Activated CD4-positive, alpha-beta T cell treated with anti-CD3 and anti-CD28 coated beads for 36 hours (primary cell): ENCODE measurements around the gene EXD2. TPM values are rescaled to one million over a fixed set of nuclear protein-coding genes. Genes with fewer than 3 reads are reported as not detected.
A peak's percentile ranks its signal among the peaks of the same experiment; 100 is the strongest.
"Not testable (repeated sequence)": the region's sequence is repeated elsewhere in the genome, so short reads cannot be mapped to it uniquely, and the experiment has no call there.

Source experiments
- ATAC-seq: fragments of 200-7000 bp; cut with Tn5 transposase; one replicate; pipeline ENCODE4 v1.10.0; 2021; ENCODE audit warnings: mild to moderate bottlenecking, moderate library complexity
- CTCF ChIA-PET: fragments of 350-600 bp; sonication (Branson Sonifier 250); formaldehyde crosslinking; loops from one replicate; lab custom pipeline; 2021; ENCODE audit warnings: antibody characterized with exemption; lab: Charles Lee
- POLR2A ChIA-PET: fragments of 350-600 bp; sonication (Branson Sonifier 250); formaldehyde crosslinking; loops from one replicate; lab custom pipeline; 2021; ENCODE audit warnings: antibody characterized with exemption, inconsistent platforms; lab: Charles Lee
- DNase-seq: peaks from one replicate; pipeline ENCODE4 v3.0.0-alpha.2; 2020
- H3K27ac Mint-ChIP-seq: one replicate; pipeline ENCODE4 v1.8.0; 2021; ENCODE audit warnings: mixed read lengths
- H3K27me3 Mint-ChIP-seq: one replicate; pipeline ENCODE4 v1.8.0; 2021; ENCODE audit warnings: mixed read lengths
- H3K36me3 Mint-ChIP-seq: one replicate; pipeline ENCODE4 v1.8.0; 2021; ENCODE audit warnings: low read depth, mixed read lengths
- H3K4me1 Mint-ChIP-seq: one replicate; pipeline ENCODE4 v1.8.0; 2021; ENCODE audit warnings: mixed read lengths
- H3K4me3 Mint-ChIP-seq: one replicate; pipeline ENCODE4 v1.8.0; 2021; ENCODE audit warnings: mild to moderate bottlenecking, moderate library complexity, mixed read lengths
- H3K9me3 Mint-ChIP-seq: one replicate; pipeline ENCODE4 v1.8.0; 2021; ENCODE audit warnings: low read depth, mixed read lengths
- intact Hi-C, 2 experiments: fragments of 100-400 bp; cut with DNase I in 1 of 2; cut with micrococcal nuclease in 1 of 2; formaldehyde crosslinking; loops; one replicate each; pipeline versions ENCODE4 v1.14.2 to v1.15.1; 2022 to 2024; cut with DNase I, micrococcal nuclease
- total RNA-seq, 2 experiments: library from RNA; stranded (reverse); gene quantifications; one replicate each; pipeline ENCODE4 v1.2.3, GENCODE V29; 2021

Gene EXD2
- total RNA-seq, 2 experiments from 2014 or later: 10.8 to 14.5 TPM

GRCh38 chr14:69154779-69155178 is 36.5 kb upstream of the EXD2 start:
- Mint-ChIP-seq H3K27ac (no peak overlapping the region), H3K9me3 (no peaks in the 10 kb centered on the region), H3K4me1 (peaks cover 17% of the 10 kb centered on the region), H3K27me3 (peaks cover 2% of the 10 kb centered on the region), H3K36me3 (peaks cover 6% of the 10 kb centered on the region), H3K4me3 (no peak overlapping the region)
- intact Hi-C loops: loop anchor here (5.0 kb wide), 3 partner anchors 243 to 1537 kb away; partner anchors contain the start of genes ARG2 (in 1 of the 2), ERH (in 1 of the 2), SLC39A9 (in 1 of the 2) and TTC9 (in 1 of the 2)
- CTCF ChIA-PET: no interaction called here
- ATAC-seq (no peak), DNase-seq (no peak)
- POLR2A ChIA-PET: no interaction called here

GRCh38 chr14:69156224-69156623 is 35.1 kb upstream of the EXD2 start:
- peaks cover 4% of the 10 kb centered on the region for H3K27me3 Mint-ChIP-seq
- H3K27ac Mint-ChIP-seq: no peak overlapping the region
- no peak overlapping the region for H3K4me3 Mint-ChIP-seq
- intact Hi-C loops: no loop called here
- no peak for ATAC-seq
- POLR2A ChIA-PET: no interaction called here
- no peak for DNase-seq
- peaks cover 3% of the 10 kb centered on the region for H3K4me1 Mint-ChIP-seq
- H3K9me3 Mint-ChIP-seq: no peaks in the 10 kb centered on the region
- CTCF ChIA-PET: interaction anchor here (1.4 to 2.7 kb wide), 3 partner anchors 9 to 27 kb away, joined by 4 to 10 read pairs (median 8); no protein-coding TSS in a partner anchor
- peaks cover 3% of the 10 kb centered on the region for H3K36me3 Mint-ChIP-seq

- Mint-ChIP-seq H3K27me3 (peaks cover 6% of the 10 kb centered on the region), H3K4me3 (no peak overlapping the region), H3K4me1 (no peaks in the 10 kb centered on the region), H3K36me3 (no peaks in the 10 kb centered on the region), H3K9me3 (peaks cover 15% of the 10 kb centered on the region), H3K27ac (no peak overlapping the region)
- ATAC-seq (no peak), DNase-seq (no peak)
- intact Hi-C loops: no loop called here
- CTCF ChIA-PET: interaction anchor here (0.6 to 0.7 kb wide), 2 partner anchors 9 to 298 kb away, joined by 3 to 4 read pairs; no protein-coding TSS in a partner anchor
- POLR2A ChIA-PET: no interaction called here
Observed at GRCh38 chr14:69161590-69161989, 29.7 kb upstream of the EXD2 start.

- intact Hi-C loops, POLR2A ChIA-PET, DNase-seq, H3K4me3 Mint-ChIP-seq, H3K36me3 Mint-ChIP-seq, H3K27ac Mint-ChIP-seq, H3K27me3 Mint-ChIP-seq, ATAC-seq, H3K4me1 Mint-ChIP-seq: not testable (repeated sequence)
- CTCF ChIA-PET: interaction anchor here (0.9 kb wide), 1 partner anchor 20 kb away, joined by 5 read pairs; no protein-coding TSS in a partner anchor
- peaks cover 15% of the 10 kb centered on the region for H3K9me3 Mint-ChIP-seq
Observed at GRCh38 chr14:69165787-69166186, 25.5 kb upstream of the EXD2 start.

GRCh38 chr14:69170839-69171238 is 20.5 kb upstream of the EXD2 start:
- peaks cover 2% of the 10 kb centered on the region for H3K27me3 Mint-ChIP-seq
- DNase-seq: no peak
- POLR2A ChIA-PET: no interaction called here
- no peaks in the 10 kb centered on the region for H3K36me3 Mint-ChIP-seq
- intact Hi-C loops: no loop called here
- peak; percentile 42 for ATAC-seq
- no peaks in the 10 kb centered on the region for H3K4me1 Mint-ChIP-seq
- no peak overlapping the region for H3K27ac Mint-ChIP-seq
- CTCF ChIA-PET: interaction anchor here (1.6 kb wide), 1 partner anchor 9 kb away, joined by 4 read pairs; no protein-coding TSS in a partner anchor
- H3K4me3 Mint-ChIP-seq: no peak overlapping the region
- peaks cover 1% of the 10 kb centered on the region for H3K9me3 Mint-ChIP-seq

- no peak for ATAC-seq
- Mint-ChIP-seq H3K4me1 (no peaks in the 10 kb centered on the region), H3K27me3 (no peaks in the 10 kb centered on the region), H3K27ac (no peak overlapping the region), H3K36me3 (no peaks in the 10 kb centered on the region), H3K9me3 (no peaks in the 10 kb centered on the region), H3K4me3 (no peak overlapping the region)
- ChIA-PET CTCF (interaction anchor here (1.6 kb wide), 1 partner anchor 10 kb away, joined by 4 read pairs; no protein-coding TSS in a partner anchor), POLR2A (no interaction called here)
- no peak for DNase-seq
- intact Hi-C loops: no loop called here
Observed at GRCh38 chr14:69171569-69171968, 19.7 kb upstream of the EXD2 start.

GRCh38 chr14:69175130-69175529 is 16.2 kb upstream of the EXD2 start:
- ChIA-PET POLR2A (no interaction called here), CTCF (no interaction called here)
- H3K27me3 Mint-ChIP-seq: no peaks in the 10 kb centered on the region
- no peak overlapping the region for H3K4me3 Mint-ChIP-seq
- intact Hi-C loops: no loop called here
- ATAC-seq (no peak), DNase-seq (no peak)
- no peaks in the 10 kb centered on the region for H3K4me1 Mint-ChIP-seq
- no peaks in the 10 kb centered on the region for H3K9me3 Mint-ChIP-seq
- no peaks in the 10 kb centered on the region for H3K36me3 Mint-ChIP-seq
- no peak overlapping the region for H3K27ac Mint-ChIP-seq

- Mint-ChIP-seq H3K27ac (no peak overlapping the region), H3K27me3 (no peaks in the 10 kb centered on the region), H3K9me3 (no peaks in the 10 kb centered on the region), H3K4me3 (no peak overlapping the region), H3K36me3 (no peaks in the 10 kb centered on the region), H3K4me1 (no peaks in the 10 kb centered on the region)
- POLR2A ChIA-PET: no interaction called here
- CTCF ChIA-PET: interaction anchor here (1.2 kb wide), 1 partner anchor 52 kb away, joined by 3 read pairs; no protein-coding TSS in a partner anchor
- DNase-seq (no peak), ATAC-seq (no peak)
- intact Hi-C loops: no loop called here
Observed at GRCh38 chr14:69181491-69181890, 9.8 kb upstream of the EXD2 start.

GRCh38 chr14:69182580-69182979 is 8.7 kb upstream of the EXD2 start:
- DNase-seq, H3K27me3 Mint-ChIP-seq, H3K9me3 Mint-ChIP-seq, ATAC-seq, H3K27ac Mint-ChIP-seq, H3K36me3 Mint-ChIP-seq, intact Hi-C loops, POLR2A ChIA-PET, CTCF ChIA-PET, H3K4me1 Mint-ChIP-seq, H3K4me3 Mint-ChIP-seq: not testable (repeated sequence)

- CTCF ChIA-PET: no interaction called here
Observed at GRCh38 chr14:69183735-69184134, 7.6 kb upstream of the EXD2 start.

GRCh38 chr14:69190191-69190590 is 1.1 kb upstream of the EXD2 start:
- H3K27me3 Mint-ChIP-seq: no peaks in the 10 kb centered on the region
- no peak overlapping the region for H3K4me3 Mint-ChIP-seq
- ChIA-PET POLR2A (no interaction called here), CTCF (interaction anchor here (1.0 to 1.5 kb wide), 2 partner anchors 41 to 53 kb away, joined by 3 read pairs; no protein-coding TSS in a partner anchor)
- DNase-seq (no peak), ATAC-seq (no peak)
- no peak overlapping the region for H3K27ac Mint-ChIP-seq
- intact Hi-C loops: loop anchor here (2.0 to 5.0 kb wide), 5 partner anchors 37 to 1373 kb away; partner anchors contain the start of genes DCAF5 (in 1 of the 2), ERH (in 1 of the 2), RAD51B (in 1 of the 2) and SLC39A9 (in 1 of the 2)
- H3K36me3 Mint-ChIP-seq: no peaks in the 10 kb centered on the region
- H3K9me3 Mint-ChIP-seq: no peaks in the 10 kb centered on the region
- peaks cover 25% of the 10 kb centered on the region for H3K4me1 Mint-ChIP-seq

More at GRCh38 chr14:69183735-69184134, 7.6 kb upstream of the EXD2 start:
- POLR2A ChIA-PET: no interaction called here
- Mint-ChIP-seq H3K27ac (no peak overlapping the region), H3K4me3 (no peak overlapping the region), H3K27me3 (no peaks in the 10 kb centered on the region), H3K4me1 (no peaks in the 10 kb centered on the region), H3K9me3 (no peaks in the 10 kb centered on the region), H3K36me3 (no peaks in the 10 kb centered on the region)
- intact Hi-C loops: no loop called here
- no peak for ATAC-seq
- DNase-seq: no peak

GRCh38 chr14:69193721-69194120 is 2.4 kb downstream of the EXD2 start:
- Mint-ChIP-seq H3K36me3 (no peaks in the 10 kb centered on the region), H3K4me3 (peak overlapping the region; percentile 92), H3K27me3 (no peaks in the 10 kb centered on the region), H3K9me3 (no peaks in the 10 kb centered on the region), H3K27ac (peak overlapping the region; percentile 61), H3K4me1 (peaks cover 30% of the 10 kb centered on the region)
- intact Hi-C loops: loop anchor here (5.0 kb wide), 3 partner anchors 204 to 1376 kb away; partner anchors contain the start of genes ERH (in 1 of the 2), RAD51B (in 1 of the 2), SLC39A9 (in 1 of the 2) and SRSF5 (in 1 of the 2)
- POLR2A ChIA-PET: no interaction called here
- CTCF ChIA-PET: interaction anchor here (0.9 kb wide), 1 partner anchor 43 kb away, joined by 3 read pairs; no protein-coding TSS in a partner anchor
- ATAC-seq (no peak), DNase-seq (no peak)
